GM19328 (cell line): ENCODE measurements around the gene PGF.

ENCODE experiments used
- ATAC-seq: cut with Tn5 transposase; IDR thresholded peaks from one replicate; pipeline ENCODE4 v1.9.1; 2021; ENCODE audit warnings: mild to moderate bottlenecking, moderate library complexity; ENCODE audit not compliant: unreplicated experiment

PGF gene

DNA sequence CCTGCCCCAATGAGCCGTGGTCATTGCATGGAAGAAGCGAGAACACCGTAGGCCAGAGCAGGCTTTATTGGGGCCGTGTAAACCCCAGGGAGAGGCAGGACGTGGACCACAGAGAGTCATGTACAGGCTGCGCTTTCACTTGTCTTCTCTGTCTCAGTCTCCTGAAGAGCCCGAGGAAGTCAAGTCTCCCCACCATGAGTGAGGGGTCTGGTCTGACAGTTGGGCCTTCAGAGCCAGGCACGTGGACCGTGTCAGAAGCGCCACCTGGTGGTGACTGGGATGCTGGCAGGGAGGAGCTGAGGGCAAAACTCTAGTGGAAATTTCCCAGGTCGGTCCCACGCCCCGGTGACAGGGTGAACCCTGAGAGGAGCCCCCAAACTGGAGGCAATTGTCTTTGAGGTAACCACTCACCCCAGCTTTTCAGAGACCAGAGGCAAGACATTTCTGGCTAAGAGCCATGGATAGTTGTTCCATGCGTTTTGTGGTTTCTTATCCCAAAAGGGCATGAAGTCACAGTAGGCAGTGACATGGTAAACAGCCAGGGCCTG lies 49.7 kb downstream of the PGF start:
- no peak for ATAC-seq

DNA sequence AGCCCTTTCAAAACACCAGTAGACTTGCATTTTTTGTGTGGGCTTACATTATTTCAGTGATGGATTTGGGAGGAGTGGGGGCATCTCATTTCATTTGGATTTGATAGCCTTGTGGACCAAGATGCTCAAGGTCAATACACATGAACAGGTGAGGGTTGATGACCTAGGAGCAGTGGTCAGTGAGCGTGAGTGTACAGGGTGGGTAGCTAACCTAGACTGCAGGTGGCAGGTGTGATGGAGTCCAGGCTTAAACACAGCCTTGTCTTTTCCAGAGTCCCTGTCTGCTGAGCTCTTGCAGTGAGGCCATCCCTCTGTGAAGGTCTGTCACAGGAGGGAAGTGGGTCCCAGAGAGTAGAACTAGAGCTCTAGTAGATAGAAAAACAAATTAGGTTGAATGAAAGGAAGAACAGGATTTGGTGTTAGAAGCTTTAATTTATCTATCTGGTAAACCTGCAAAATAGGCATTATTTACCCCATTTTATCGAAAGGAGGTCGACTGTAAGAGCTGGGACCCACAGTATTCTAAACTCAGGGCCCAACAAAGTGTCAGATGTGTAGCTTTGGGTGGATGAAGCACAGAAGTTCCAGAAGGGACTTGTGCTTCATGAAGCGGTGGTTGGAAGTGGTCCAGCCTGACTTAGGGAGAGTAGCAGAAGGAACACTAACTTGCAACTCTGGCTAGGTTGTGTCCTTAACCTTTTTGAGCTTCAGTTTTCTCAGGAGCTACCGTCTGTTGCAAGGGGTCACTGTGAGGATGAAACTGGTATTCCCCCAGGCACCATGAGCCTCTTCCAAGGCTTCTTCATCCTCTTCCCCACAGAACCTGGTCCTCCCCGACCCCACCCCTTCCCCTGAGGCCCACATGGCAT lies 50.5 kb downstream of the PGF start:
- no peak for ATAC-seq

DNA sequence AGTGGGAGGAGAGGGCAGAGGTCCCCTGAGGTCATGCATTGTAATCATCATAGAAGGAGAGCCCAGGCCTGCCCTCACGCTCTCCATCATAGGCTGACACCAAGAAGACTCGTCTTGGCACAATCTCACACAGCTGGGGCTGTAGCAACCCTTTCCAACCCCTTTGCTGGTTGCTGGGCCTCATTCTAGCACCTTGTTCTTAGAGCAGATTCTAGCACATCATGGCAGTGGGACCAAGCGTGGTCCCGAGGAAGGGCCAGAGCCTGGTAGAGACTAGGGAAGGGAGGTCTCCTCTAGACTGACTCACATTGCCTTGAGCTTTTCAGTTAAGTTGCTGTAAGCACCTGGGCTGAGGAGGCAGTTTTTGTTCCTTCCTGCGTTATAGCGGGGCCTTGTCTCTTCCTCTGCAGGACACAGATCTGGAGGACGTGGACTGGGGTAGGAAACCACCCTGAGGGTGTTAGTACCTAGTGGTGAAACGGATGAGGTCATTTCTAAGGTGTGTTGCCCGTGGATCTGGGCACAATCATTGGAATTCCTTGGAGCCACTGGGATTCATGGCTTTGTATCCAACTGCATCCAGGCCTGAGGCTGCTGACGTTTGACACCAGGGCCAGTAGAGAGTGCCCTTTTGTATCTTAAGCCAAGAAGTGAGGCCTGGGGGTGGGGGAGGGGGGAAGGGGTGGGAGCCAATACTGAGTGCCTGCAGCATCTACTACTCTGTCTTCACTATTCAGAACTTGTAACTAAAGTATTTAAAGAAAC lies 52.3 kb downstream of the PGF start:
- no peak for ATAC-seq

DNA sequence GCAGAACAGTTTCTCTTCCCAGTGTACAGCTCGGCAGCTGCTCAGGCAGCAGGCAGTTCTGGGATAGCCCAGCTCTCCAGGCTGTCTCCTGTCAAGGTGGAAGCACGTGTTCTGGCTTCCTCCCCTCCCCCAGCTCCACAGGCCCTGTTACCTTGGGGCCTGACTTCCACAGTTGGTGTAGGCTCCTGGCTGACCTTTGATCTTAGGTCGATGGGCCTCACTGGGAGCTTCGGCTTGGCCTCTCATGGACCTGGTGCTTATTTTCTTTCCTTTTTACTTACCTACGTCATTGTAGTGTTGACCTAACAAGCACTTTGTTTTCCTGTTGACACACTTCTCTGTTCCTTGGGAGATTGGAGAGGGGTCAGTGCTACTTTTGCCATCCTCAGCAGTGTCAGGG lies 56.7 kb downstream of the PGF start:
- ATAC-seq, result no peak

DNA sequence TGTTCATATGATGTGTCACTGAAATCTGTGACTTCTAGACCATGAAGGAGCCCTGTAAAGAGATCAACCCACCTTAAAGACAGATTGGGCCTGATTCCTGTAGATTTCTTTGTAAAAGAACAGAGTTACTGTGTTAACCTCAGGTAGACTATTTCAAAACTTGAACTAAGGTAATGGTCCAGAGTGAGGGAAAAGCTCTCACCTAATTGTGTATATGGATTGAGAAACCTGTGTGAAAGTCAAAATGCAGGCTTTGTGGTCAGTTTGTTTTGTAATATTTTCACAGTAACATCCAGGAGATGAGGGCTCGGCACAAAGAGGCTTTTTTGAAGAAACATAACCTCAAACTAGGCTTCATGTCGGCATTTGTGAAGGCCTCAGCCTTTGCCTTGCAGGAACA lies 57.3 kb downstream of the PGF start:
- ATAC-seq, result no peak

DNA sequence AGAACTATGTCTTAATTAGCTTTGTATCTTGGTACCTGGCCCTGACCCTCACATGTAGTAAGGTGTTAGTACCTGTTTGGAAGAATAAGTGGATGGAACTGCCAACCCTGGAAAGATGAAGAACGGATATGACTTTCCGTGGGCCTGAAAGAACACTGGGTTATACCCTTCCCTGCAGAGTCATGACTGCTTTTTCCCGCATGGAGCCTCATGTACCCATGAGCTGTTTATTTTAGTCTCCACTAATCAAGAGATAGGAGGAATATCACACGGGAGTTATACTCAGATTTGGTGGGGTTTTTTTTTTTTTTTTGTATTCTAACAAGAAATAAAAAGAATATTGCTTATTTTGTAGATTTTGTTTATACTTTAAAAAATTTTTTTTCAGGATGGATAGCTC lies 57.8 kb downstream of the PGF start:
- no peak for ATAC-seq

DNA sequence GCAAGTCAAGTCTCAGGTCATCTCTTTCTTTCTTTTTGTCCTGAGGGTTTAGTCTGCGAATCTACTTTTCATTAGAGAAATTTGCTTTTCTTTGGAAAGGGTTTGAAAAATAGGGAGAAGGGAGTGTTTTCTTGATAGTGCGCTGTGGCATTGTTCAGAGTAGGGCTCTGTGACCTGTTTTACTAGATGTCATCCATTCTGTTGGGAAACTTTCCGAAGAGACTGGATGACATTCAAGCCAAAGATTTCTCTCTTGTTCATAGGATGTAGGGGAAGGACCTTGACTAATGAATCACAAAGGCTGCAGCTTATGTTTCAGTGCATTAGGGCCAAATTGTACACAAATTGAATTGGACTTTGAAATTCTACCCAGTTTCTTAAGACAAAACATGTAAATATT lies 59.0 kb downstream of the PGF start:
- ATAC-seq, result no peak

DNA sequence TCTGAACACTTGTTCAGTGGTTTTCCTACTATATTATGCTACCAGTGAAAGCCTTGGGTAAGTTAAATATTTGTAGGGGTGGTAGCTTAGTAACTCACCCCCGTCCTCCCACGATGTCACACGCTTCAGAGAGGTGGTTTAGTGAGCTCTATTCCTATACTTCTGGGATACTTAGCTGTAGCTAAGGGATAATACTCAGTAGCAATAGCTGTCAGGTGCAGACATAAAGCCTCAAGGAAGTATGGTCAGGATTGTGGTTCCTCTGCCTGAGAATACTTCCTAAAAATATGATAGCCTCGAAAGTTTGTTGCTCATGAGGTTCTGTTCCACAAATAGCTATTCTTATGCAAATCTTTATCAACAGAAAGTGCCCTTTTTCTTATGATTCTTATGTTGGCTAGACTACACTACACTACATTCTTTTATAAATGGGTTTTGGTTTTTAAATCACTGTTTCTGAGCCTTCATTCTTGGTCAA lies 61.7 kb downstream of the PGF start:
- ATAC-seq, result no peak

DNA sequence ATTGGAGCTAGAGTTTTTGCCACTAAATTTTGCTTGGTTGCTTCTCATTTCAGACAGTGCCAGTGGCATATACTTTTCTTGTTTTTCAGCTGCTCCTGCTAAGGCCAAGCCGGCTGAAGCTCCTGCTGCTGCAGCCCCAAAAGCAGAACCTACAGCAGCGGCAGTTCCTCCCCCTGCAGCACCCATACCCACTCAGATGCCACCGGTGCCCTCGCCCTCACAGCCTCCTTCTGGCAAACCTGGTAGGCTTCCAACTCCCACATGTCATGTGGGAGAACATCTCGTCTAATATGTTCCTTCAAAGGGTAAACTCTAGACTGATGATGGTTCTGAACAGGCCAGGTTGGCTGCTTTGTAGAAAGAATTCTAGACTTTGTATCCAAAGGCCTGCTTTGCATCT lies 62.7 kb downstream of the PGF start:
- ATAC-seq, result no peak

DNA sequence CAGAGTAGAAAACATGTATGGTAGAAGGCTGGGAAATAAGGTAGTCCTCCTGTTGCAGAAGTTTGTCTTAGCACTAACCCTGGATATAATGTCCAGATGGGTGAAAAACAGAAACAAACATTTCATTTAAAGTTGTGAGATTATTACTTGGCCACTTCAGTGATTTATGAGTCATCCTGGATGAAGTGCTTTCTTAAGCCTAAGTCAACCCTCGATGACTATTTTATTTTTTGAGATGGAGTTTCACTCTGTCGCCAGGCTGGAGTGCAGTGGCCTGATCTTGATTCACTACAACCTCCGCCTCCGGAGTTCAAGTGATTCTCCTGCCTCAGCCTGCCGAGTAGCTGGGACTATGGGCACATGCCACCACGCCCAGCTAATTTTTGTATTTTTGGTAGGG lies 63.5 kb downstream of the PGF start:
- no peak for ATAC-seq
